WI38 (cell line): ENCODE measurements around the gene SPATA9.

ENCODE experiments used
- H3K4me3 ChIP-seq: 2 replicates; pipeline ENCODE4 v1.5.1; 2011; ENCODE audit warnings: low read depth, mild to moderate bottlenecking, control low read depth, low read length
- TF ChIP-seq, protein P1 (sequence below): IDR thresholded peaks from 2 replicates; pipeline ENCODE4 v1.5.1; 2012; ENCODE audit warnings: low read depth, mild to moderate bottlenecking, control low read depth, low read length

SPATA9 gene

DNA sequence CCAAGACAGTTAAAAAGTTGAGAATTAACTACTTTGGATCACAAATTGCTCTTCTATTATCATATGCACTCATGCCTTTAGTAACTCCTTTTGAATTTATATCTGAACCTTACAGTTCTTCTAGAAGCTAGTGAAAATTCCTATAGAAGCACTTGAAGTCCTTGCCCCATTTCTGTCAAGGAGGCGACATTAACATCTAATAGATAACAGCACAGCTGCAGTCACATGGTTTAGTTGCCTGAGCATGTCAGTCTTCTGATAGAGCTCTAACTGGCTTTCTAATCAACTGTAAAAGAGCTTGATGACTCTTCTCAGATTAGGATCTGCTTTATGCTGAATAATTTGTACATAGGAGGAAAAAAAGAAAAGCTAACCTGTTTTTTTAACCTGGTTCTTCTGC is 27.2 kb downstream of the SPATA9 start:
- H3K4me3 ChIP-seq, result no peak overlapping the region
- TF ChIP-seq, protein P1, sequence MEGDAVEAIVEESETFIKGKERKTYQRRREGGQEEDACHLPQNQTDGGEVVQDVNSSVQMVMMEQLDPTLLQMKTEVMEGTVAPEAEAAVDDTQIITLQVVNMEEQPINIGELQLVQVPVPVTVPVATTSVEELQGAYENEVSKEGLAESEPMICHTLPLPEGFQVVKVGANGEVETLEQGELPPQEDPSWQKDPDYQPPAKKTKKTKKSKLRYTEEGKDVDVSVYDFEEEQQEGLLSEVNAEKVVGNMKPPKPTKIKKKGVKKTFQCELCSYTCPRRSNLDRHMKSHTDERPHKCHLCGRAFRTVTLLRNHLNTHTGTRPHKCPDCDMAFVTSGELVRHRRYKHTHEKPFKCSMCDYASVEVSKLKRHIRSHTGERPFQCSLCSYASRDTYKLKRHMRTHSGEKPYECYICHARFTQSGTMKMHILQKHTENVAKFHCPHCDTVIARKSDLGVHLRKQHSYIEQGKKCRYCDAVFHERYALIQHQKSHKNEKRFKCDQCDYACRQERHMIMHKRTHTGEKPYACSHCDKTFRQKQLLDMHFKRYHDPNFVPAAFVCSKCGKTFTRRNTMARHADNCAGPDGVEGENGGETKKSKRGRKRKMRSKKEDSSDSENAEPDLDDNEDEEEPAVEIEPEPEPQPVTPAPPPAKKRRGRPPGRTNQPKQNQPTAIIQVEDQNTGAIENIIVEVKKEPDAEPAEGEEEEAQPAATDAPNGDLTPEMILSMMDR, result no peak

DNA sequence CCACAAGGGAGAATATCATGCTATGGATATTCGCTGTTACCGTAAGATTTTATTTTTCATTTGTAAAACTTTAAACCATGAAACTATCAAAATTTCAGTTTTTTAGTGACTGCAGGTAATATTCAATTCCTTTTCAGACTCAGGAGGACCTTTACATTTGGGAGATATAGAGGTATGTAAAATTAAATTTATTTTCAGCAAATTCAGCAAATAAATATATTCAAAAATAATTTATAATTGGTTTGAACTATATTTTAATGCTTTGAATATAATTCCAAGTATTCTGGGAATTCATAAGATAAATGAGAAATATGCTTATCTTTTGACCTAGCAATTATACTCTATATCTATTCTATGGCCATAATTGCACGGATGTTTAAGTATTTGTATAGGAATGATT is 28.6 kb downstream of the SPATA9 start:
- H3K4me3 ChIP-seq, result no peak overlapping the region
- TF ChIP-seq, protein P1, result no peak

DNA sequence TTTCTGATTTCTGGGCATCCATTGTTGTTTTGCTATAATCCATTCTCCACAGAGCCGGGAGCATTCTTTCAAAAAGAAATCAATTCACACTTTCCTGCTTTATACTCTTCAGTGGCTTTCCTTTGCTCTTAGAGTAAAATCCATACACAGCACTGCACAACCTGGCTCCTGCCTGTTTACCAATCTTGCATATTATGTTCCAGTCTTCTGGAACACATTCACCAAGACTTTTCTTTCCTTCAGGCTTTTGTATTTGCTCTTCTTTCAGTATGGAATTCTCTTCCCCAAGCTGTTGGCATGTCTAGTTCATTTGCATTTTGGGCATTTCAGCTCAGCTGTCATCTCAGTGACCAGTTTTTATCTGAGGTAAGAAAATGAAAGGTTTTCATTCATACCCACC is 29.9 kb downstream of the SPATA9 start:
- TF ChIP-seq, protein P1, result no peak
- no peak overlapping the region for H3K4me3 ChIP-seq

DNA sequence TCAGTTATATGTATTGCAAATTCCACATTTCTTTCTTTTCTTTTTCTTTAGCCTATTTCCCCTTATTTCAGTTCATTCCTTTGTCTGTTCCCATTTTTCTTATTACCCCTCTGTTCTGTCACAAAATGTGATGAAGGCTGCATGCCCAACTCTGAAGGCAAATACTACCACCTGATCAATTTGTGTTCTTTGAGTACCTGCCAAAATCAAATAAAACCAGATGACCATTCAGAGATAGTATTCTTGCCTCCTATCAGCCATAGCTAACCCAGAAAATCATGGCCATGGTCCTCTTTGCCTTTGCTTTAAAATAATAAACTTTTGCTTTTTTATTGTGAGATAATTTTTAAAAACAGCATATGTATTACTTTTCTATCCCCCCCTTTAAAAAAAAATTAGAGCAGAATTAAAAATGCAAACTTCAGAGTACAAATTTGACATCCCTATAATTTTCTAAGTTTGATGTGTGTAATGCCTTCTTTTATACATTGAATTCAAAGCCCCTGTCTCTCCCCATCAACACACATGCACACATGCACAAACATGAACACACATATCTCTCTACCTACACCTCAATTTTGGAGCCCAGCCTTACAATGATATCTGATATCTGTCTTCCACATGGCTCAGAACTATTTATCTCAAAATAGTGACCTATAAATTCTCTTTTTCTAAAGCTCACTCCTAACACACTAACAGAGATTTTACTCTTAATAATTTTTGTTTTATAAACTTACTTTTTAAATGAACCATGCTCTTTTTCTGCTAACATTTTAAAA is 32.8 kb downstream of the SPATA9 start:
- no peak overlapping the region for H3K4me3 ChIP-seq
- TF ChIP-seq, protein P1, result no peak

DNA sequence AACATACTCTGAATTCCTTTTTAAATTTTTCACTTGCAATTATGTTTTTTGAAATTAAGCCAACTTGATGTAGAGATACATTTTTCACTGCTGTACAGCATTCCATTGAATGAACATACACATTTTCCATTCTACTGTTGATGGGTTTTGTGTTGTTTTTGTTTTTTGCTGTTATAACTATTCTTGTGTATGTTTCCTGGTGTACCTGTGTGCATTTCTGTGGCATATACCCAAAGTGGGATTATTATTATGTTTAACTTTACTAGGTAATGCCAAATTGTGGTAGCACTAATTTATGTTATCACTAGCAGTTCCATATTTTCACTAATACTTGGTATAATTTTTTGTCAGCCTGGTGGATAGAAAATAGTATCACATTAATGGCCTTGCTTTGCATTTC is 33.5 kb downstream of the SPATA9 start:
- H3K4me3 ChIP-seq, result no peak overlapping the region
- TF ChIP-seq, protein P1, result no peak

DNA sequence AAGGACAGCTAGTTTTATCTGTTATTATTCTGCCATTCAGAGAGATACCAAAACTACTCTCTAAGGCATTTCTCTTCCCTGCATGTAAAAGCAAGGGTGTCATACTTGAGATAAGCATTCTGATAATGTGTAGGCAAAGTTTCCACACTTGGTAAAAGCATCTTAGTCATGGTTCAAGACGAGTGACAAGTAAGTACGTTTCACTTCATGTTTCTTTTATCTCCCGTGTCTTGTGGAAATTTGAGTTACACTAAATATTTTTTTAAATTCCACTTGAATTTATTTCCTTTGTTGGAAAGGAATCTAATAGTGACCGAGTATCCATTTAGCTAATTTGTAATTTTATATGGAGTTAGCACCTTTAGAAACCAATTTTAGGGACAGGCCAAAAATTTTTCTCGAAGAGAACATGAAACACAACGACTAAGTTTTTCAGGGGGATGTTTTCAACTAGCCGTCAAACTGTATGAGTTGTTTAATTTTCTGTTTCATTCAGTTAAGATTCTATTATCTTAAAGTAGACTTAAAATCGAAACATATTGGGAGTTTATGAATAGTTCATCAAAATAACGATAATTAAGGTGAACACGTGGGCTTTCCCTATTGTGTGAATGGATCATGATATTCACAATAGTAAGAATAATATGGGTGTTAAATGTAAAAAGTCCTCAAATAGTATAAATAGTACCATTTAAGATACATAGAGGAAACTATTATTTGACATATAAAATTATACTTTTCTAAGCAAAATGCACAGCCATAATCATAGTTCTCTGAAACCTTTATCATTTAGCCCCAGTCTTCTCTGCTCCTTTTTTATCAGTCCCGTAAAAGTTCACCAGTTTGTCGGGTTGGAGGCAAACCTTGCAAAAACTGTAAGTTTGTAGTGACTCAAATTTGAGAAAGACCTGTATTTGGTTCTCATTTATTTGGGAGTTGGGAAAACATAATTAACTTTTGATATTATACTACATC is 34.6 kb downstream of the SPATA9 start:
- no peak overlapping the region for H3K4me3 ChIP-seq
- TF ChIP-seq, protein P1, result no peak
